GM18508 (cell line): ENCODE measurements around the gene CIAO2A.

Experiments used
- ATAC-seq: cut with Tn5 transposase; IDR thresholded peaks from one replicate; pipeline ENCODE4 v1.9.1; 2021; ENCODE audit warnings: moderate number of reproducible peaks; ENCODE audit not compliant: insufficient read depth, unreplicated experiment

CIAO2A gene

DNA sequence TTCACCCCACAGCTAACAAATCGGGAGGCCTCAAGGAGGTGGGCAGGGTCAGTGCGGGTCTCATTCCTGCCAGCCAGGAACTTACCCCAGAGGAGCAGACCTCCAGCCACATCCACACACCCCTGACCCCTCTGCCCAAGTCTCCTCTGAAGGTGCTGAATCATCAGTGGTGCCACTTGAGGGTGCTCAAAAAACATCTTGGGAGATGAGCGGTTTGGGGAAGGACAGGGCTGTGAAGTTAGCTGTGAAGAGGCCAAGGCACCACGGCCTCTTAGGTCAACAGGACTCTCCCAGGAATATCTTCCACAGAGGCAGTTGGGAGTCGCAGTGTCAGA, 48.6 kb downstream of the CIAO2A start:
- ATAC-seq, result no peak

DNA sequence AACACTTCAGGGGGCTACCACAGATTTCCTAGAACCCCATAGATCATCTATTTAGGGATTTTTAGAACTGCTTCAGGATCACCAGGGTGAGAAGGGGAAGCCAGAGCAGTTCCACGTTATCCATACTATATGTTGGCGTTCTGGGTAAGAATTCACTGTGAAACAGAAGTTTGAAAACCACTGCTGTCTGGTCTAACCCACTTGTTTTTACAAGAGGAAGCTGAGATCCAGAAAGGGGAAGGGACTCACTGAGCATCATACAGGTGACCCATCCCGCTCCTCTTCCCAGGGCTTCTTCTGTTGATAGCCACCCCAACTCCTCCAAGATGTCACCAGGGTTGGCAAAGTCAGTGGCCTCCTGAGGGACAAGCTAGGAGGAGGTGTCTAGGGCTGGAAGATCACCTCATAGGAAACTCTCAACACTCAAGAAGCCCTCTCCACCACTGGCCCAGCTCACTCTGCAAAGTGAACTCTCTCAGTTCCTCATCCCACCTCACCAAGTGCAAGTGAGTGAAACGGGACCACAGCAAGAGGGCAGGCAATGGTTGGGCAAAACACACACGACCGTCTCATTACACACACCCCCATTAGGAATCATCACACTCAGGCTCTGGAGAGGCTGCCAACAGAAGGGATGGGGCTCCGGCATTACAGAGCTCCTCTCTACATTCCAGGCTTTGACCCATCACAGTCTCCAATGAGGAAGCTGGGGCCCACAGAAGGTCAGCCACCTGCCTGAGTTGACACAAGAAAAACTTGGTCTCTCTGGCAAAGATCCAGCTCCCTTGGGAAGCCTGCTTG, 49.1 kb downstream of the CIAO2A start:
- no peak for ATAC-seq

DNA sequence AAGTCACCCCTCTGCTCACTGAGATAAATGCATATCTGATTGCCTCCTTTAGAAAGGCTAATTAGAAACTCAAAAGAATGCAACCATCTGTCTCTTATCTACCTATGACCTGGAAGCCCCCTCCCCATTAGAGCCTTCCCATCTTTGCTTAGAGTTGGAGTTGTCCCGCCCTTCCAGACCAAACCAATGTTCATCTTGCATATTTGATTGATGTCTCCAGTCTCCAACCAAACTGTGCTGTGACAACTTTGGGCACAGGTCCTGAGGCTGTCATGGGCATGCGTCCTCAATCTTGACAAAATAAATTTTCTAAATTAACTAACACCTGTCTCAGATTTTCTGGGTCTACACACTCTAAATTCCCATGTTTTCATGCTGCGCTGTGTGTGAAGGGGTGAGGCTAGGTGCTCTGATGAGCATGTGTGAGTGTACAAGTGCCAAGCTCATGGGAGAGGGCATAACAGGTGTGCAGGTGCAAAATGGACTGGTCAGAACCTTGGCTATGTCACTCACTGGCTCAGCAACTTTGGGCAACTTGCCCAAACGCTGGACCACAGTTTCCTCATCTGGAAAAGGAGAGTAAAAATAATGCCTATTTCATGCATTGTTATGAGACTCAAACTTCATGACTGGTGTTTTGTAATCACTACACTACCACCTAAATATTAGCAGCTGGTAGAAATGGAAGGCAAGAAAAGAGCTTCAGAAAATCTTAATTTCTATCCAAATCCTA, 54.6 kb downstream of the CIAO2A start:
- no peak for ATAC-seq

DNA sequence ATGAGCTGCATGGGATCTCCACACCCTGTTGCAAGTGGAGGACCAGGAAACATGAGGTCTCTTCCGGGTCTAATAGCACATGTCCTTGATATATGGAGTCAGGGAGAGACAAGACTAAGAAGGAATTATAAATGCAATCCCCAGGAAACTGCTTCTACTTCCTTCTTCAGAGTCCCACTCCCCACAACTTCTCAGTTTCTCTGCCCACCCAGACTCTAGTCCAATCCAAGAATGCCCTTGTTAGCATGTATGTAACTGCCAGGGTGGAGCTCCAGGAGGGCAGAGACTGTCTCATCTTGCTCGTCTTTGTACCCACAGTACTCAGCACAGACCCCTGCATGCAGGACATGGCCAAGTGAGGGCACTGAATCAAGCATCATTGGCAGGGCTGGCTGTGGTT, 55.7 kb downstream of the CIAO2A start:
- ATAC-seq, result no peak

- ATAC-seq, result no peak
These were observed 56.5 kb downstream of the CIAO2A start for GRCh38 chr15:64037116-64037515.

- ATAC-seq, result no peak
These were observed 58.1 kb downstream of the CIAO2A start for GRCh38 chr15:64035525-64035924.

GRCh38 chr15:64034519-64034918, 59.1 kb downstream of the CIAO2A start:
- ATAC-seq, result no peak

DNA sequence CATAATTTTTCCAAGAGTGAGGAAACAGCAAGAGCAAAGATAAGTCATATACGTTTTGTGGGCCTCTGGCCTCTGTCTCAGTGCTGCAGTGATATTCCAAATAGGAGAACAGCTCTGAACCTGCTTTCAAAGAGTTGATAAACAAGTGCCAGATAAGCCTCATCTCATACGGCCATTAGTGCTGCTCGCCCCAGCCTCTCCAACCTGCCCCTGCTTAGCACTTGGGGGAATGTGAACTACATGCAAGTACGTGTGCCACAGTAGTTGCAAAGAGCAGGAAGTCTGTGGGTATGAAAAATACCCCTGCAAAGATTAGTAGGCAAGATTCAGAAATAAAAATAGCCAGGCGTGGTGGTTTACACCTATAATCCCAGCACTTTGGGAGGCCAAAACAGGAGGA, 61.3 kb downstream of the CIAO2A start:
- ATAC-seq, result no peak

DNA sequence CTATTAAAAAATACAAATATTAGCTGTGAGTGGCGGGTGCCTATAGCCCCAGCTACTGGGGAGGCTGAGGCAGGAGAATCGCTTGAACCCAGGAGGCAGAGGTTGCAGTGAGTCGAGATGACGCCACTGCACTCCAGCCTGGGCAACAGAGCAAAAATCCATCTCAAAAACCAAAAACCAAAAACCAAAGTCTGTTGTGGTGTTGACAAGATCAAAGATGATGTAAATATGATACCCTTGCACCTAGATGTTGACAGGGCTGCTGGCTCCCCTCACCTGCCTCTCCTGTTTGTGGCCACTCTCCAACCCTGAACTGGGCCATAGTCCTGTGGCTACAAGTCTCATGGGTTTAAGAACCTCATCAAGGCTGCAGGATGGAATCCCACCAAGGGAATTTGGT, 63.5 kb downstream of the CIAO2A start:
- no peak for ATAC-seq

- ATAC-seq, result no peak
These were observed 64.0 kb downstream of the CIAO2A start for GRCh38 chr15:64029633-64030032.

DNA sequence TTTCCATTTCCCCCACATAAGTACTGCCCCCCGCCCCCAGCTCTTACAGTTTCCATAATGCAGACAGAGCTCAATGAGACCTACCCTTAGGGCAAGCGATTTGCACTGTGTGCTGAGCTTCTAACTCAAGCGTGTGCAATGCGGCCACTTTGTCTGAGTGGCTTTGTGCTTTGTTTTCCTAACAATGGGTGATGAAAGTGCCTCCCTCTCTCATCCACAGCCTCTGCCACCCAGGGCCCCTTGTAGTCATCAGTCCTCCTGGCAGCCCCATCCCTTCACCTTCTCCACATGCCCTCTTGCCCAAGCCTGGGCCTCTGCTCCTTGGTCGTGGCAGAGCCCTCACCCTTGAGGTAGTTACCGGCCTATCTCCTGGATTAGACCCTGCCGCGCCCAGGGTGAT, 64.5 kb downstream of the CIAO2A start:
- no peak for ATAC-seq

DNA sequence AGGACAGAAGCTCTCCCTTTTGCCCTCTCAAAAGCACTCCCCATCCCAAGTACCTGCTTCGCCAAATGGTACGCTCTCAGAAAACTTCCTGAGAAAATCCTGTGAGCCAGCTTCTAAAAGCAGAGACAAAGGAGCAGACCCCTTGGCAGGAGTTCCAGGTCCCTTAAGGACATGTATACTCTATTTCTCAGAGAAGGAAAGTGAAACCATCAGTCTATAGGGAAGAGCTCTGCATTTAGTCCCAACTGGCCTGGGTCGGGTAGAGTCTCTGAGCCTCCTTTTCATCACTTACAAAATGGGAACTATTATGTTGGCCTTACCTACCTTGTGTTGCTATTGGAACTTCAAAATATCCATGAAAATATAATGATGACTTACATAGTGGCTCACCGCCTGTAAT, 67.0 kb downstream of the CIAO2A start:
- no peak for ATAC-seq

DNA sequence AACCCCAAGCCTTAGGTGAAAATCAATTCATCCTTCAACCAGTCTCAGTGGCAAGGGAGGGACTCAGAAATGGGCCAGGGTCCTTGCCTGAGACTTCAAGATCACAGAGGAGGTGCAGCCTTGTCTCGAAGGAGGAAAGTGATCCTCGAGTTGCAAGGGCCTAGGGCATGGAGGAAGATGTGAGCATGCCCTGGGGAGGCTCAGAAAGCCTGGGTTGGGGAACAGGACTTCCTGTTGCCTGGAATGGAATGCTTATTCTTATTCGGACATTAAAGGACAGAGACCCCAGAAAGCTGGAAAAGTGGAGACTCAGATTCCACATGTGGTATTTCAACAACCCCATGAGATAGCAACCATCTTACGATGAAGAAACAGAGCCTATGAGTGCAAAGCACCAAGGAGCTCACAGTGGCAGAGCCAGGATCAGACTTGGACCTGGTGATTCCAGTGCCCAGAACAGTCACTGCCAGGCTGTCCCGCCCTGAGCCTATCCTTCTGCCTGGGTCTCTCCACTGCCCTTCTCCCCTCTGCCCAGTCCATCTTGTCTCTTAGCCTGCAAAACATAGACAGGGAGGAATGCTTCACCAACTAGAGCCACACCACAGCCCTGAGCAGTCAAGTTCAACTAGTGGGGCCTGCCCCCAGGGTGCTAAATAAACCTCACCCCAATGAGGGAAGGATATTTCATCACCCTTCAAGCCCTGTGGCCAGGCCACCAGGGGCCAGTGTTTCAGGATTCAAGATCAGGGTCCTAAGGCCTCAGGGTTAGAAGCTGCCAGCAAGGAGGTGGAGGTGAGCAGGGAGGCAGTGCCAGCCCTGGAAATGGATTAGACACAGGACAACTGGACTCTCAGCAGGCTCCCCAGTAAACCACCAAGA, 69.2 kb downstream of the CIAO2A start:
- ATAC-seq, result no peak

- no peak for ATAC-seq
These were observed 70.4 kb downstream of the CIAO2A start for GRCh38 chr15:64023220-64023619.

DNA sequence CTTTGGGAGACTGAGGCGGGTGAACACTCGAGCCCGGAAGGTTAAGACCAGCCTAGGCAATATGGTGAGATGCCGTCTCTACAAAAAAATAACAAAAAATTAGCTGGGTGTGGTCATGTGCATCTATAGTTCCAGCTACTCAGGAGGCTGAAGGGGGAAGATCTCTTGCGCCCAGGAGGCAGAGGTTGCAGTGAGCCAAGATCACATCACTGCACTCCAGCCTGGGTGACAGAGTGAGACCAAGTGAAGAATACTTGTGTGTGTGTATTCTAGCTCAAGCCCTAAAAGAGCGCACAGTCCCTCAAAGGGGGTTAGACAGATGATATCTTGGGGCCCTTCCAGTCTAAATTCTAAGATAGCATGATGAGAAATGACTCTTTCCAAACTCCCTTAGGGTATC, 71.1 kb downstream of the CIAO2A start:
- ATAC-seq, result no peak
